K562 (cell line): ENCODE measurements around the gene PRKAR1B. TPM values are rescaled to one million over a fixed set of nuclear protein-coding genes. Genes with fewer than 3 reads are reported as not detected.
A peak's percentile ranks its signal among the peaks of the same experiment; 100 is the strongest.

Source experiments
- CBFA2T3 ChIP-seq: fragments of 450-650 bp; IDR thresholded peaks from 2 replicates; pipeline ENCODE4 v1.6.1; 2017
- FOSL1 ChIP-seq: fragments of 200-800 bp; sonication (Bioruptor generic); conservative IDR thresholded peaks from 2 replicates; pipeline ENCODE4 v1.6.1; 2016; ENCODE audit warnings: missing genetic modification characterization, missing compliant biosample characterization
- MCM3 ChIP-seq: fragments of 450-650 bp; IDR thresholded peaks from 2 replicates; pipeline ENCODE4 v1.6.1; 2016
- PHF21A ChIP-seq: fragments of 450-650 bp; IDR thresholded peaks from 2 replicates; pipeline ENCODE4 v1.6.1; 2017; ENCODE audit warnings: low read depth, borderline replicate concordance
- POLR2B ChIP-seq: fragments of 450-650 bp; IDR thresholded peaks from 2 replicates; pipeline ENCODE4 v1.6.1; 2018; ENCODE audit warnings: low read depth; ENCODE audit not compliant: partially characterized antibody
- POLR2G ChIP-seq: fragments of 200-400 bp; formaldehyde crosslinking; IDR thresholded peaks from 2 replicates; pipeline ENCODE4 v1.6.1; 2017; ENCODE audit warnings: low read depth, mild to moderate bottlenecking, antibody characterized with exemption, low read length, moderate library complexity
- PPARD ChIP-seq: fragments of 250-450 bp; sonication (Bioruptor Pico); IDR thresholded peaks from 2 replicates; pipeline ENCODE4 v1.8.0; 2022; ENCODE audit warnings: inconsistent platforms, mild to moderate bottlenecking, moderate library complexity
- RBM17 ChIP-seq: fragments of 200-400 bp; formaldehyde crosslinking; IDR thresholded peaks from 2 replicates; pipeline ENCODE4 v1.6.1; 2017; ENCODE audit warnings: low read depth, mild to moderate bottlenecking, low read length, borderline replicate concordance
- TAL1 ChIP-seq: fragments of 450-650 bp; IDR thresholded peaks from 2 replicates; pipeline ENCODE4 v1.6.1; 2016; ENCODE audit warnings: mild to moderate bottlenecking
- ZNF766 ChIP-seq: fragments of 200-800 bp; sonication (Bioruptor generic); conservative IDR thresholded peaks from 2 replicates; pipeline ENCODE4 v1.6.1; 2016; ENCODE audit warnings: missing genetic modification characterization, missing compliant biosample characterization
- ZNF780A ChIP-seq: fragments of 250-450 bp; sonication (Bioruptor Pico); IDR thresholded peaks from 2 replicates; pipeline ENCODE4 v1.5.0; 2021; ENCODE audit warnings: mild to moderate bottlenecking
- polyA plus RNA-seq, 8 experiments: library from polyadenylated mRNA; depleted of rRNA in 4 of 8; stranded (reverse) in 5 of 8; unstranded in 3 of 8; fragments of >200 nt; fragmentation: Nextera tagmentation in 2 of 8; fragmentation: Illumina TruSeq in 1 of 8; extraction: Ambion mirVana in 2 of 8; extraction: Trizol in 1 of 8; gene quantifications; 2 replicates each; pipeline versions ENCODE4 v1.2.1 to v1.2.3, GENCODE V29; 2011 to 2014; ENCODE audit warnings: inconsistent platforms in 1 of 8, missing spikeins in 1 of 8
- total RNA-seq, 7 experiments: library from RNA; depleted of rRNA in 6 of 7; stranded (reverse); fragments of >200 nt in 6 of 7; fragmentation: Illumina TruSeq in 2 of 7; extraction: Trizol in 2 of 7; gene quantifications; 2 replicates each; pipeline versions ENCODE4 v1.2.1 to v1.2.3, GENCODE V29; 2011 to 2021; ENCODE audit warnings: low replicate concordance in 1 of 7
- TF ChIP-seq, protein P1 (sequence below), 3 experiments: fragments of 200-800 bp in 1 of 3; sonication (Bioruptor generic) in 1 of 3; sonication (generic) in 1 of 3; formaldehyde crosslinking in 1 of 3; IDR thresholded peaks; 2 replicates each; pipeline versions ENCODE4 v1.6.1 to v1.8.0; 2016 to 2022; ENCODE audit warnings: mild to moderate bottlenecking in 2 of 3, missing compliant biosample characterization in 2 of 3, missing genetic modification characterization in 2 of 3, missing genetic modification reagents in 1 of 3
- TF ChIP-seq, protein P2 (sequence below): fragments of 200-800 bp; sonication (Bioruptor generic); IDR thresholded peaks from 2 replicates; pipeline ENCODE4 v1.6.1; 2016; ENCODE audit warnings: missing genetic modification characterization, missing compliant biosample characterization
- TF ChIP-seq, protein P3 (sequence below): fragments of 450-650 bp; IDR thresholded peaks from 2 replicates; pipeline ENCODE4 v1.6.1; 2016; ENCODE audit warnings: borderline replicate concordance
- TF ChIP-seq, protein P4 (sequence below), 3 experiments: fragments of 200-800 bp in 1 of 3; fragments of 250-450 bp in 1 of 3; fragments of 450-650 bp in 1 of 3; sonication (Bioruptor Pico) in 1 of 3; sonication (Bioruptor generic) in 1 of 3; formaldehyde crosslinking in 1 of 3; IDR thresholded peaks; 2 replicates each; pipeline versions ENCODE4 v1.6.1 to v1.8.0; 2016 to 2022; ENCODE audit warnings: mild to moderate bottlenecking in 2 of 3, missing genetic modification characterization in 2 of 3, missing compliant biosample characterization in 1 of 3, moderate library complexity in 1 of 3

The PRKAR1B gene
- total and polyA plus RNA-seq, 9 of the 15 experiments (the other 6 are each of a cell fraction or from before 2014, with no cell fraction given) = 0.99 to 30.5 (median 12.7) TPM

DNA sequence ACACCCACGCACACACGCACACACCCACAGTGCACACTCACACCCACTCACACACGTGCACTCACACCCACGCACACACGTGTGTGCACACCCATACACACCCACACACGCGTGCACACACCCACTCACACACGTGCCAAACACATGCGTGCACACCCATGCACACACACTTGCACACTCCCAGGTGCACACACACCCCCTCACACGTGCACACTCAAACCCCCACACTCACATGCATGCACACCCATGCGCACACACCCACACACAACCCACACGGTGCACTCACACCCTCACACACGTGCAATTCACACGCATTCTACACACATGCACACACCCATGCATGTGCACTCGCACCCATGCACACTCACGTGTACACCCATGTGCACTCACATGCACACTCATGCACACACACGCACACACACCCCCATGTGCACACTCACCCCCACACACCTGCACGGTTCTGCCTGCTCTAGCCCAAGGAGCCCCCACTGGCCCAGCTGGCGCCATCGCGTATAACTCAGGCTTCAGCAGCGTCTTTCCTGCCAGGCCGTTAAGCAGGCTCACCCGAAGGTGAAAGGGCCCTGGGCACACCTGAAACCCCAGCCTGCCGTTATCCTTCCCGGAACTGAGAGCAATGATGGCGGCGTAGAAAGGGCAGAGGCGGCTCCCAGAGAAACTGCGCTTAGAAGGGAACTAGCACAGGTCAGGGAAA, 143.5 kb downstream of the PRKAR1B start (continued):
- TF ChIP-seq, protein P1, sequence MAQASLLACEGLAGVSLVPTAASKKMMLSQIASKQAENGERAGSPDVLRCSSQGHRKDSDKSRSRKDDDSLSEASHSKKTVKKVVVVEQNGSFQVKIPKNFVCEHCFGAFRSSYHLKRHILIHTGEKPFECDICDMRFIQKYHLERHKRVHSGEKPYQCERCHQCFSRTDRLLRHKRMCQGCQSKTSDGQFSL (CRISPR knock-in tag; IDR thresholded peaks at IDR 0.05) = peak; percentile 98
- TF ChIP-seq, protein P1 (tag; IDR thresholded peaks at IDR 0.05) = no peak
- TF ChIP-seq TAL1 (no peak), PHF21A (no peak), POLR2G (0 out of 2 replicates have a peak, but pooled peaks have one; percentile 12), ZNF780A (CRISPR knock-in tag) (no peak), PPARD (CRISPR knock-in tag) (no peak), FOSL1 (tag) (no peak), ZNF766 (no peak), CBFA2T3 (no peak), POLR2B (no peak), MCM3 (no peak), RBM17 (no peak)
- TF ChIP-seq, protein P2, sequence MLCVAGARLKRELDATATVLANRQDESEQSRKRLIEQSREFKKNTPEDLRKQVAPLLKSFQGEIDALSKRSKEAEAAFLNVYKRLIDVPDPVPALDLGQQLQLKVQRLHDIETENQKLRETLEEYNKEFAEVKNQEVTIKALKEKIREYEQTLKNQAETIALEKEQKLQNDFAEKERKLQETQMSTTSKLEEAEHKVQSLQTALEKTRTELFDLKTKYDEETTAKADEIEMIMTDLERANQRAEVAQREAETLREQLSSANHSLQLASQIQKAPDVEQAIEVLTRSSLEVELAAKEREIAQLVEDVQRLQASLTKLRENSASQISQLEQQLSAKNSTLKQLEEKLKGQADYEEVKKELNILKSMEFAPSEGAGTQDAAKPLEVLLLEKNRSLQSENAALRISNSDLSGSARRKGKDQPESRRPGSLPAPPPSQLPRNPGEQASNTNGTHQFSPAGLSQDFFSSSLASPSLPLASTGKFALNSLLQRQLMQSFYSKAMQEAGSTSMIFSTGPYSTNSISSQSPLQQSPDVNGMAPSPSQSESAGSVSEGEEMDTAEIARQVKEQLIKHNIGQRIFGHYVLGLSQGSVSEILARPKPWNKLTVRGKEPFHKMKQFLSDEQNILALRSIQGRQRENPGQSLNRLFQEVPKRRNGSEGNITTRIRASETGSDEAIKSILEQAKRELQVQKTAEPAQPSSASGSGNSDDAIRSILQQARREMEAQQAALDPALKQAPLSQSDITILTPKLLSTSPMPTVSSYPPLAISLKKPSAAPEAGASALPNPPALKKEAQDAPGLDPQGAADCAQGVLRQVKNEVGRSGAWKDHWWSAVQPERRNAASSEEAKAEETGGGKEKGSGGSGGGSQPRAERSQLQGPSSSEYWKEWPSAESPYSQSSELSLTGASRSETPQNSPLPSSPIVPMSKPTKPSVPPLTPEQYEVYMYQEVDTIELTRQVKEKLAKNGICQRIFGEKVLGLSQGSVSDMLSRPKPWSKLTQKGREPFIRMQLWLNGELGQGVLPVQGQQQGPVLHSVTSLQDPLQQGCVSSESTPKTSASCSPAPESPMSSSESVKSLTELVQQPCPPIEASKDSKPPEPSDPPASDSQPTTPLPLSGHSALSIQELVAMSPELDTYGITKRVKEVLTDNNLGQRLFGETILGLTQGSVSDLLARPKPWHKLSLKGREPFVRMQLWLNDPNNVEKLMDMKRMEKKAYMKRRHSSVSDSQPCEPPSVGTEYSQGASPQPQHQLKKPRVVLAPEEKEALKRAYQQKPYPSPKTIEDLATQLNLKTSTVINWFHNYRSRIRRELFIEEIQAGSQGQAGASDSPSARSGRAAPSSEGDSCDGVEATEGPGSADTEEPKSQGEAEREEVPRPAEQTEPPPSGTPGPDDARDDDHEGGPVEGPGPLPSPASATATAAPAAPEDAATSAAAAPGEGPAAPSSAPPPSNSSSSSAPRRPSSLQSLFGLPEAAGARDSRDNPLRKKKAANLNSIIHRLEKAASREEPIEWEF (CRISPR knock-in tag) = no peak
- TF ChIP-seq, protein P3, sequence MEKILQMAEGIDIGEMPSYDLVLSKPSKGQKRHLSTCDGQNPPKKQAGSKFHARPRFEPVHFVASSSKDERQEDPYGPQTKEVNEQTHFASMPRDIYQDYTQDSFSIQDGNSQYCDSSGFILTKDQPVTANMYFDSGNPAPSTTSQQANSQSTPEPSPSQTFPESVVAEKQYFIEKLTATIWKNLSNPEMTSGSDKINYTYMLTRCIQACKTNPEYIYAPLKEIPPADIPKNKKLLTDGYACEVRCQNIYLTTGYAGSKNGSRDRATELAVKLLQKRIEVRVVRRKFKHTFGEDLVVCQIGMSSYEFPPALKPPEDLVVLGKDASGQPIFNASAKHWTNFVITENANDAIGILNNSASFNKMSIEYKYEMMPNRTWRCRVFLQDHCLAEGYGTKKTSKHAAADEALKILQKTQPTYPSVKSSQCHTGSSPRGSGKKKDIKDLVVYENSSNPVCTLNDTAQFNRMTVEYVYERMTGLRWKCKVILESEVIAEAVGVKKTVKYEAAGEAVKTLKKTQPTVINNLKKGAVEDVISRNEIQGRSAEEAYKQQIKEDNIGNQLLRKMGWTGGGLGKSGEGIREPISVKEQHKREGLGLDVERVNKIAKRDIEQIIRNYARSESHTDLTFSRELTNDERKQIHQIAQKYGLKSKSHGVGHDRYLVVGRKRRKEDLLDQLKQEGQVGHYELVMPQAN = no peak
- TF ChIP-seq, protein P4, sequence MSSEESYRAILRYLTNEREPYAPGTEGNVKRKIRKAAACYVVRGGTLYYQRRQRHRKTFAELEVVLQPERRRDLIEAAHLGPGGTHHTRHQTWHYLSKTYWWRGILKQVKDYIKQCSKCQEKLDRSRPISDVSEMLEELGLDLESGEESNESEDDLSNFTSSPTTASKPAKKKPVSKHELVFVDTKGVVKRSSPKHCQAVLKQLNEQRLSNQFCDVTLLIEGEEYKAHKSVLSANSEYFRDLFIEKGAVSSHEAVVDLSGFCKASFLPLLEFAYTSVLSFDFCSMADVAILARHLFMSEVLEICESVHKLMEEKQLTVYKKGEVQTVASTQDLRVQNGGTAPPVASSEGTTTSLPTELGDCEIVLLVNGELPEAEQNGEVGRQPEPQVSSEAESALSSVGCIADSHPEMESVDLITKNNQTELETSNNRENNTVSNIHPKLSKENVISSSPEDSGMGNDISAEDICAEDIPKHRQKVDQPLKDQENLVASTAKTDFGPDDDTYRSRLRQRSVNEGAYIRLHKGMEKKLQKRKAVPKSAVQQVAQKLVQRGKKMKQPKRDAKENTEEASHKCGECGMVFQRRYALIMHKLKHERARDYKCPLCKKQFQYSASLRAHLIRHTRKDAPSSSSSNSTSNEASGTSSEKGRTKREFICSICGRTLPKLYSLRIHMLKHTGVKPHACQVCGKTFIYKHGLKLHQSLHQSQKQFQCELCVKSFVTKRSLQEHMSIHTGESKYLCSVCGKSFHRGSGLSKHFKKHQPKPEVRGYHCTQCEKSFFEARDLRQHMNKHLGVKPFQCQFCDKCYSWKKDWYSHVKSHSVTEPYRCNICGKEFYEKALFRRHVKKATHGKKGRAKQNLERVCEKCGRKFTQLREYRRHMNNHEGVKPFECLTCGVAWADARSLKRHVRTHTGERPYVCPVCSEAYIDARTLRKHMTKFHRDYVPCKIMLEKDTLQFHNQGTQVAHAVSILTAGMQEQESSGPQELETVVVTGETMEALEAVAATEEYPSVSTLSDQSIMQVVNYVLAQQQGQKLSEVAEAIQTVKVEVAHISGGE (CRISPR knock-in tag; IDR thresholded peaks at IDR 0.05) = no peak
